ENCODE results near the gene UVRAG. TPM values are rescaled to one million over a fixed set of nuclear protein-coding genes. Genes with fewer than 3 reads are reported as not detected.

The UVRAG gene
- total RNA-seq, 2 donors from 2014 or later, result 12.8 to 13.7 TPM

- TF ChIP-seq, protein P1, sequence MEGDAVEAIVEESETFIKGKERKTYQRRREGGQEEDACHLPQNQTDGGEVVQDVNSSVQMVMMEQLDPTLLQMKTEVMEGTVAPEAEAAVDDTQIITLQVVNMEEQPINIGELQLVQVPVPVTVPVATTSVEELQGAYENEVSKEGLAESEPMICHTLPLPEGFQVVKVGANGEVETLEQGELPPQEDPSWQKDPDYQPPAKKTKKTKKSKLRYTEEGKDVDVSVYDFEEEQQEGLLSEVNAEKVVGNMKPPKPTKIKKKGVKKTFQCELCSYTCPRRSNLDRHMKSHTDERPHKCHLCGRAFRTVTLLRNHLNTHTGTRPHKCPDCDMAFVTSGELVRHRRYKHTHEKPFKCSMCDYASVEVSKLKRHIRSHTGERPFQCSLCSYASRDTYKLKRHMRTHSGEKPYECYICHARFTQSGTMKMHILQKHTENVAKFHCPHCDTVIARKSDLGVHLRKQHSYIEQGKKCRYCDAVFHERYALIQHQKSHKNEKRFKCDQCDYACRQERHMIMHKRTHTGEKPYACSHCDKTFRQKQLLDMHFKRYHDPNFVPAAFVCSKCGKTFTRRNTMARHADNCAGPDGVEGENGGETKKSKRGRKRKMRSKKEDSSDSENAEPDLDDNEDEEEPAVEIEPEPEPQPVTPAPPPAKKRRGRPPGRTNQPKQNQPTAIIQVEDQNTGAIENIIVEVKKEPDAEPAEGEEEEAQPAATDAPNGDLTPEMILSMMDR (IDR thresholded peaks at IDR 0.05), result no peak
- Histone ChIP-seq H3K4me3 (no peak overlapping the region), H3K9me3 (no peaks in the 10 kb centered on the region), H3K4me1 (no peaks in the 10 kb centered on the region), H3K27me3 (no peaks in the 10 kb centered on the region), H3K27ac (no peak overlapping the region), H3K36me3 (no peaks in the 10 kb centered on the region), H3K9ac (ENCODE audit: low read depth in 2 of 2, low read length in 2 of 2) (no peak overlapping the region)
- intact Hi-C loops (cut with DNase I), result no loop called here
- DNase-seq, result no peak
Observed at GRCh38 chr11:76164861-76165751, 350.1 kb downstream of the UVRAG start.

DNA sequence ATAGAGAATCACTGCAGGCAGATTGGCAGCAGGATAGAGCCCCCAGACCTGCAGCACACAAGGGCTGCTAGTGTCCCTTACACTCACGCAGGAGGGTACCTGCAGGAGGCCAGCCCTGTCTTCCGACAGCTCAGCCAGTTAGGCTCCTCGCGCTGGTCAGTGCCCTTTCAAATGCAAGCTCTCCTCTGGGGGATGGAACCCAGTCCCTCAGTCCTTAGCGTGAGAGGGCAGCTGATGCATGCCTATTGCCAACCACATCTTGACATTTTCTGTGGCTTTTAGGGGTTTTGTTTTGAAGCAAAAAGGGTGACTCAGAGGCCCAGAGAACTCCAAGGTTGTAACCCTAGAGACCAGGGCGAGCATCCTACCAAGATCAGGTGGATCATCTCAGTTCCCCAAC is 351.3 kb downstream of the UVRAG start:
- no peak for DNase-seq
- Histone ChIP-seq H3K27ac (no peak overlapping the region), H3K9me3 (no peaks in the 10 kb centered on the region), H3K9ac (ENCODE audit: low read depth in 2 of 2, low read length in 2 of 2) (no peak overlapping the region), H3K4me1 (no peaks in the 10 kb centered on the region), H3K27me3 (no peaks in the 10 kb centered on the region), H3K4me3 (no peak overlapping the region), H3K36me3 (no peaks in the 10 kb centered on the region)
- intact Hi-C loops (cut with DNase I), result no loop called here
- TF ChIP-seq, protein P1 (IDR thresholded peaks at IDR 0.05), result no peak

- Histone ChIP-seq H3K36me3 (no peaks in the 10 kb centered on the region), H3K27me3 (no peaks in the 10 kb centered on the region), H3K27ac (no peak overlapping the region), H3K4me1 (no peaks in the 10 kb centered on the region), H3K9ac (ENCODE audit: low read depth in 2 of 2, low read length in 2 of 2) (no peak overlapping the region), H3K9me3 (no peaks in the 10 kb centered on the region), H3K4me3 (no peak overlapping the region)
- intact Hi-C loops (cut with DNase I), result no loop called here
- DNase-seq, result no peak
- TF ChIP-seq, protein P1 (IDR thresholded peaks at IDR 0.05), result no peak
Observed at GRCh38 chr11:76167590-76167989, 352.6 kb downstream of the UVRAG start.

- DNase-seq, result no peak
- H3K27ac ChIP-seq, result no peak overlapping the region
- no peaks in the 10 kb centered on the region for H3K9me3 ChIP-seq
- no peaks in the 10 kb centered on the region for H3K27me3 ChIP-seq
- no peaks in the 10 kb centered on the region for H3K4me1 ChIP-seq
- no peak overlapping the region for H3K9ac ChIP-seq (ENCODE audit: low read depth in 2 of 2, low read length in 2 of 2)
- no peak overlapping the region for H3K4me3 ChIP-seq
- H3K36me3 ChIP-seq, result no peaks in the 10 kb centered on the region
- intact Hi-C loops (cut with DNase I), result no loop called here
- TF ChIP-seq, protein P1 (IDR thresholded peaks at IDR 0.05), result no peak
Observed at GRCh38 chr11:76169473-76169896, 354.5 kb downstream of the UVRAG start.

- no peaks in the 10 kb centered on the region for H3K4me1 ChIP-seq
- no peak for DNase-seq
- H3K9ac ChIP-seq (ENCODE audit: low read depth in 2 of 2, low read length in 2 of 2), result no peak overlapping the region
- intact Hi-C loops (cut with DNase I), result no loop called here
- TF ChIP-seq, protein P1 (IDR thresholded peaks at IDR 0.05), result no peak
- H3K36me3 ChIP-seq, result no peaks in the 10 kb centered on the region
- no peak overlapping the region for H3K4me3 ChIP-seq
- no peaks in the 10 kb centered on the region for H3K9me3 ChIP-seq
- H3K27me3 ChIP-seq, result no peaks in the 10 kb centered on the region
- H3K27ac ChIP-seq, result no peak overlapping the region
Observed at GRCh38 chr11:76170468-76170867, 355.5 kb downstream of the UVRAG start.
